ENCODE data around the gene PIAS1. TPM values are rescaled to one million over a fixed set of nuclear protein-coding genes. Genes with fewer than 3 reads are reported as not detected.

The PIAS1 gene
- polyA plus RNA-seq, 2 of the 4 experiments (the other 2 are of a cell fraction) = 23.2 to 49.5 TPM

GRCh38 chr15:68154923-68155559, 100.9 kb downstream of the PIAS1 start:
- CTCF ChIA-PET = interaction anchor here (0.6 to 10.2 kb wide), 46 partner anchors 8 to 830 kb away, joined by 3 to 206 read pairs (median 5); partner anchors contain the start of genes PIAS1 and SKOR1
- peak; percentile 97 for FAIRE-seq

GRCh38 chr15:68157074-68157473, 103.0 kb downstream of the PIAS1 start:
- POLR2A ChIA-PET = interaction anchor here (1.0 kb wide), 1 partner anchor 103 kb away, joined by 8 read pairs; the partner anchor contains the start of gene PIAS1
- H3K27ac ChIP-seq = no peak overlapping the region

More at GRCh38 chr15:68154923-68155559, 100.9 kb downstream of the PIAS1 start:
- DNase-seq (ENCODE audit: low read depth in 1 of 2, low spot score in 1 of 2) = peak; percentile 39 to 77
- POLR2A ChIA-PET = interaction anchor here (1.1 to 1.4 kb wide), 3 partner anchors 100 to 291 kb away, joined by 4 to 10 read pairs (median 7); partner anchors contain the start of gene PIAS1
- Histone ChIP-seq H3K4me3 (no peak overlapping the region), H3K9me3 (no peaks in the 10 kb centered on the region), H3K4me1 (peaks cover 4% of the 10 kb centered on the region; the same call in 1 of the 3 replicates), H3K27ac (no peak overlapping the region; a peak in 1 of 6 replicates), H3K4me2 (no peak overlapping the region; the same call in 2 of the 3 replicates)
- WGBS (ENCODE audit: missing lambda C conversion rate) = 36% methylated on average over 4 of the region's 4 CpGs
- ATAC-seq = peak; percentile 81 to 89; a peak in 5 of 6 replicates
- TF ChIP-seq RAD21 (conservative IDR thresholded peaks at IDR 0.05 in 1 of 2, IDR thresholded peaks at IDR 0.05 in 1 of 2) (peak; percentile 96 to 97), SMC3 (IDR thresholded peaks at IDR 0.05) (peak; percentile 98), POLR2AphosphoS2 (conservative IDR thresholded peaks at IDR 0.05; ENCODE audit: low read length) (no peak), CTCF (IDR thresholded peaks at IDR 0.05) (peak; percentile 99), HOXB5 (CRISPR knock-in tag; IDR thresholded peaks at IDR 0.05) (no peak)

GRCh38 chr15:68158046-68158628, 104.0 kb downstream of the PIAS1 start:
- peaks cover 4% of the 10 kb centered on the region; the same call in 1 of the 3 replicates for H3K4me1 ChIP-seq
- FAIRE-seq (peak; percentile 7), DNase-seq (ENCODE audit: low read depth in 1 of 2, low spot score in 1 of 2) (no peak), ATAC-seq (no peak)
- no peak for TF ChIP-seq RNF2 (IDR thresholded peaks at IDR 0.05; ENCODE audit: borderline replicate concordance, low read depth)
- TF ChIP-seq SMC3 (IDR thresholded peaks at IDR 0.05) = no peak
- TF ChIP-seq MAFK (IDR thresholded peaks at IDR 0.05; ENCODE audit: partially characterized antibody) = peak; percentile 6
- no peak for TF ChIP-seq JUN (IDR thresholded peaks at IDR 0.05)
- ChIA-PET POLR2A (no interaction called here), CTCF (interaction anchor here (0.5 to 10.2 kb wide), 6 partner anchors 14 to 715 kb away, joined by 3 to 206 read pairs (median 4); no protein-coding TSS in a partner anchor)
- no peak overlapping the region for H3K4me3 ChIP-seq
- no peaks in the 10 kb centered on the region for H3K9me3 ChIP-seq
- 71% methylated on average over 3 of the region's 3 CpGs for WGBS (ENCODE audit: missing lambda C conversion rate)
- H3K27ac ChIP-seq = no peak overlapping the region
- no peak overlapping the region for H3K4me2 ChIP-seq

More at GRCh38 chr15:68157074-68157473, 103.0 kb downstream of the PIAS1 start:
- TF ChIP-seq ZC3H11A (IDR thresholded peaks at IDR 0.05) (no peak), ZFP36 (IDR thresholded peaks at IDR 0.05; ENCODE audit: borderline replicate concordance, partially characterized antibody) (no peak), CBX2 (IDR thresholded peaks at IDR 0.05; ENCODE audit: borderline replicate concordance, low read depth) (no peak), ZSCAN20 (CRISPR knock-in tag; IDR thresholded peaks at IDR 0.05) (no peak), PHF8 (IDR thresholded peaks at IDR 0.05; ENCODE audit: borderline replicate concordance, low read depth) (no peak), BHLHE40 (IDR thresholded peaks at IDR 0.05; ENCODE audit: low read depth, low read length) (no peak), RAD21 (conservative IDR thresholded peaks at IDR 0.05 in 1 of 2, IDR thresholded peaks at IDR 0.05 in 1 of 2) (no peak), ZNF302 (CRISPR knock-in tag; IDR thresholded peaks at IDR 0.05) (no peak)
- Histone ChIP-seq H3K4me1 (peaks cover 4% of the 10 kb centered on the region; the same call in 1 of the 3 replicates), H3K4me2 (no peak overlapping the region), H3K9me3 (no peaks in the 10 kb centered on the region), H3K4me3 (no peak overlapping the region)
- CTCF ChIA-PET = interaction anchor here (0.6 to 10.2 kb wide), 8 partner anchors 11 to 303 kb away, joined by 3 to 206 read pairs (median 3); partner anchors contain the start of gene PIAS1
- DNase-seq (ENCODE audit: low read depth in 1 of 2, low spot score in 1 of 2) = no peak
- no peak for FAIRE-seq
- ATAC-seq = no peak; a peak in 1 of 6 replicates
- 57% methylated on average over 1 of the region's 1 CpG for WGBS (ENCODE audit: missing lambda C conversion rate)

GRCh38 chr15:68163191-68163590, 109.1 kb downstream of the PIAS1 start:
- CTCF ChIA-PET = interaction anchor here (0.9 to 4.9 kb wide), 5 partner anchors 11 to 301 kb away, joined by 4 to 47 read pairs (median 6); no protein-coding TSS in a partner anchor
- no peak for DNase-seq (ENCODE audit: low read depth in 1 of 2, low spot score in 1 of 2)
- Histone ChIP-seq H3K27ac (no peak overlapping the region), H3K4me3 (no peak overlapping the region), H3K4me2 (no peak overlapping the region), H3K9me3 (no peaks in the 10 kb centered on the region), H3K4me1 (no peaks in the 10 kb centered on the region)
- no peak for FAIRE-seq
- ATAC-seq = no peak
- POLR2A ChIA-PET = no interaction called here
- TF ChIP-seq RFX5 (IDR thresholded peaks at IDR 0.05) = no peak
- TF ChIP-seq POLR2AphosphoS2 (conservative IDR thresholded peaks at IDR 0.05; ENCODE audit: low read length) = no peak
- TF ChIP-seq EHMT2 (IDR thresholded peaks at IDR 0.05; ENCODE audit: low read depth) = no peak
- TF ChIP-seq, protein P1, sequence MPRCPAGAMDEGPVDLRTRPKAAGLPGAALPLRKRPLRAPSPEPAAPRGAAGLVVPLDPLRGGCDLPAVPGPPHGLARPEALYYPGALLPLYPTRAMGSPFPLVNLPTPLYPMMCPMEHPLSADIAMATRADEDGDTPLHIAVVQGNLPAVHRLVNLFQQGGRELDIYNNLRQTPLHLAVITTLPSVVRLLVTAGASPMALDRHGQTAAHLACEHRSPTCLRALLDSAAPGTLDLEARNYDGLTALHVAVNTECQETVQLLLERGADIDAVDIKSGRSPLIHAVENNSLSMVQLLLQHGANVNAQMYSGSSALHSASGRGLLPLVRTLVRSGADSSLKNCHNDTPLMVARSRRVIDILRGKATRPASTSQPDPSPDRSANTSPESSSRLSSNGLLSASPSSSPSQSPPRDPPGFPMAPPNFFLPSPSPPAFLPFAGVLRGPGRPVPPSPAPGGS (IDR thresholded peaks at IDR 0.05) = no peak
- no peak for TF ChIP-seq GATA3 (IDR thresholded peaks at IDR 0.05; ENCODE audit: borderline replicate concordance)
- no peak for TF ChIP-seq CTCF (IDR thresholded peaks at IDR 0.05)
- no peak for TF ChIP-seq KDM1A (IDR thresholded peaks at IDR 0.05; ENCODE audit: low read depth)
- no peak for TF ChIP-seq CBX2 (IDR thresholded peaks at IDR 0.05; ENCODE audit: borderline replicate concordance, low read depth)
- no peak for TF ChIP-seq SREBF2 (IDR thresholded peaks at IDR 0.05)
- no peak for TF ChIP-seq EHF (CRISPR knock-in tag; IDR thresholded peaks at IDR 0.05)
- TF ChIP-seq CEBPB (IDR thresholded peaks at IDR 0.05) = no peak
